T-helper 1 cell treated with Interleukin-12 subunit alpha and Interleukin-12 subunit beta and Interleukin-4 antibody, amounts not matched to agents 30 ng/mL and 1 ng/mL, for 36 hours (primary cell): ENCODE data around the gene SRRM2. TPM values are rescaled to one million over a fixed set of nuclear protein-coding genes. Genes with fewer than 3 reads are reported as not detected.

Source experiments
- intact Hi-C: fragments of 100-400 bp; cut with micrococcal nuclease; formaldehyde crosslinking; loops from one replicate; pipeline ENCODE4 v1.15.1; 2024
- total RNA-seq: library from RNA; stranded (reverse); gene quantifications from 2 replicates; pipeline ENCODE4 v1.2.3, GENCODE V29; 2022

Gene SRRM2
- total RNA-seq, 1 donor from 2014 or later: 552 TPM

GRCh38 chr16:2737238-2737605, 15.2 kb upstream of the SRRM2 start:
- intact Hi-C loops: no loop called here

DNA sequence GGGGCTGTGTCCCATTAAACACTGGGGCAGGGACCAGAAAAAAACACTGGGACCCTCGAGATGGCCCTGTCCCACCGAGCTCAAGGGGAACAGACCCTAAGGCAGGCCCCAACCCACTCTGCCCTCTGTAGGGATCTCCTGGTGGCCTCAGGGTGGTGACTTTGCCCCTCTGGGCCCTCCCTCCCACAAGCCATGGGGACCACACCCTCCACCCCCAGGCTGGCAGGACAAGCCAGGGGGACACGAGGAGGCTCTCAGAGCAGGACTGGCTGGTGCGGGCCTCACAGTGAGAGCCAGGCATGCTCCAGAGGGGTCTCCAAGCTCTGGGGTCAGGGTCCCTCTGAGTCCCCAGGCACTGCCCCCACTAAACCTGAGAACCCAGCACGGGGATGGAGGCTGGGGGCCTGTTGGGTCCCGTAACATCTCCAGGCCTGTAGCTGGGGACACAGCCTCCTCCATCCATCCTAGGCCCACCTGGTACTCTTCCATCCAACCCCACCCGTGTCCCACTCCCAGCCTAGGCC, 14.5 kb upstream of the SRRM2 start:
- intact Hi-C loops: no loop called here

GRCh38 chr16:2738615-2739014, 13.8 kb upstream of the SRRM2 start:
- intact Hi-C loops: no loop called here

DNA sequence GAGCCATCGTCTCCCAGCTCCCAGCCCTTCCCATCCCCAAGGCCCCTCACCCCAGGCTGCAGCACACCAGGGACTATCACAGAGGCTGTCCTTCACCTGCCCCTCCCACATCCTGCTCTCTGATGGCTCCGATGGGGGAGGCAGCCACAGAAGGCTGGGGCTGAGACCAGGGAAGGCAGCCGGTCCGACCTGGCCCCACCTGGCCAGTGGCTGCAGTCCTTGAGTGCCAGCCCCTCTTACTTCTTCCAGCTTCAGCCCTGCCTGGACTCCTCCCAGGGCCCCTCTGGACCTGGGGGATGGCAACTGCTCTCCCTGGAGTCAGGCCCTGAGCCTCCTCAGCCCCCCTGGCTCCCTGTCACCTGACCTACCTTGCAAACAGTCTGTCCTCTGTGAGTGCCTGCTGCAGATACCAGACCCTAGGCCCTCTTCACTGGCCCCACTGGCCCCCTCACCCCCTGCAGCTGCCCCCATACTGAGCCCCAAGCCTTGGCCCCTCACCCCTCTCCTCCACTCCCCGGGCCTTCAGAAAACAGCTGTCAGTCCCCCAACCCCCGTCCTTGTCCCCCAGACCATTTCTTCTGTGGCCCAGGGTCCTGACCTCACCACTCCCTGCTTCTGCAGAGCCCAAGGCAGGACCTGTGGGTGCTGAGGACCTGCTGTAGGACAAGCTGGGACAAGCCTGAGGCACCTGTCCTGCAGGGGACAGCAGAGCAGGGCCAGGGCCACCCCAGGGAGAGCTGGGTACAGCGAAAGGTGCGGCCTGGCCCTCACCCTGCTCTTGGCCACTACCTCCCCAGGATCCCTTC, 12.6 kb upstream of the SRRM2 start:
- intact Hi-C loops: no loop called here

DNA sequence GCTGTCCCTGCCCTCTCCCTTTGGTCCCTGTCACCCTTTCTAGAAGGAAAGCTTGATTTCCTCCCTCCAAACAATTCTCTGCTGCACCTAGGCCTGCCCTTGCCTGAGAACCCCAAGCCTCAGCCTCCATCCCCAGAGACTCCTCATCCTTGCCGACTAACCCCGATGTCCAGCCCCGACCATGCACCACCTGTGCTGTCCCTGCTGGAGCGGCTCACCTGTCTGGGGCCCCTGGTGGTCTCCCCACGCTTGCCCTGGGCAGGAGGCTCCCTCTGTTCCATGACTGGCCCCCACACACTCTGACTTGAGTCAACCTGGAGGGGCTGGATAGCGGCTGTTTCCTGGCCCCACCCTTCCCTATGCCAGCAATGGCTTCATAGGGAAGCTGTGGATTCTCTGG, 12.0 kb upstream of the SRRM2 start:
- intact Hi-C loops: no loop called here

DNA sequence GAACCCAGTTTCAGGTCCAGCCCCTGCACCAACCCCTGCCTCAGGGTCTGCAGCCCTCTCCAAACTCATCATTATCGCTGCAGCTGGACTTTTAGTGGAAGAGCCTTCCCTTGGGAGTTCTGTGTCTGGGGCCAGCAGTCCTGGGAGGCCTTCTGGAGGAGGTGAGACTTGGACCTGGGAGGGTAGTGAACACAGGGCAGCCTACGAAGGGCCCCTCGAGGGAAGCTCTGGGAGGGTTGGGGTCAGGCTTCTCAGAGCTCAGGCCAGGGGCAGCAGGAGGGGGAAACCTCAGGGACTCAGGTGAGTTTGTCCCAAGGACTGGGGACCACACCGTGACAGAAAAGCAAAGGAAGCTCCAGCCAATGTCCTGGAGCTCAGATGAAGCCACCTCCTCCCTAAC, 11.3 kb upstream of the SRRM2 start:
- intact Hi-C loops: no loop called here

DNA sequence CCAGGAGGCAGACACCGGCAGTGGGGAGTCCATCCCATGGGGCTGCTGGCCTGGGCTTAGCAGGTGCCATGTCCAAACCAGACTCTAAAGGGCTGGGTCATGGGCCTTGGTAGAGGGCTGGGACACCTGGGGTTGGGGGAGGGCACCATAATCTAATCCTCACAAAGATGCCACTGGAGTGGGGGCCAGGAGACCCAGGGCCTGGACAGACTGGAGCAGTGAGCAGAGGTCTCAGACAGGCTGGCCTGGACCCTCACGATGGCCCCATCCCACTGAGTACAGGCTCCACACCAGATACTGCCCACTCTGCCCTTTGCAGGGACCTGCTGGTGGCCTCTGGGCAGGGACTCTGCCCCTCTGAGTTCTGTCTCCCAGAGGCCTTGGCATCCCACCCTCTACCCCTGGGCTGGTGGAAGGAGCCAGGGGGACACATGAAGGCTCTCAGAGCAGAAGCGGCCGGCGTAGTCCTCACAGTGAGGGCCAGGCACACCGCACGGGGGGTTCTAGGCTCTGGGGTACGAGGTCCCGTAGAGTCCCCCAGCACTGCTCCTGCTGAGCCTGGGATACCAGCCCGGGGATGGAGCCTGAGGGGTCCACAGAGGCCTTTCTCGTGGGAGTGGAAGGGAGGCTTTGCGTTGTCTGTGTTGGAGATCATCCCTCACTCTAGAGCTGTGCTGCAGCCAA, 10.0 kb upstream of the SRRM2 start:
- intact Hi-C loops: no loop called here

DNA sequence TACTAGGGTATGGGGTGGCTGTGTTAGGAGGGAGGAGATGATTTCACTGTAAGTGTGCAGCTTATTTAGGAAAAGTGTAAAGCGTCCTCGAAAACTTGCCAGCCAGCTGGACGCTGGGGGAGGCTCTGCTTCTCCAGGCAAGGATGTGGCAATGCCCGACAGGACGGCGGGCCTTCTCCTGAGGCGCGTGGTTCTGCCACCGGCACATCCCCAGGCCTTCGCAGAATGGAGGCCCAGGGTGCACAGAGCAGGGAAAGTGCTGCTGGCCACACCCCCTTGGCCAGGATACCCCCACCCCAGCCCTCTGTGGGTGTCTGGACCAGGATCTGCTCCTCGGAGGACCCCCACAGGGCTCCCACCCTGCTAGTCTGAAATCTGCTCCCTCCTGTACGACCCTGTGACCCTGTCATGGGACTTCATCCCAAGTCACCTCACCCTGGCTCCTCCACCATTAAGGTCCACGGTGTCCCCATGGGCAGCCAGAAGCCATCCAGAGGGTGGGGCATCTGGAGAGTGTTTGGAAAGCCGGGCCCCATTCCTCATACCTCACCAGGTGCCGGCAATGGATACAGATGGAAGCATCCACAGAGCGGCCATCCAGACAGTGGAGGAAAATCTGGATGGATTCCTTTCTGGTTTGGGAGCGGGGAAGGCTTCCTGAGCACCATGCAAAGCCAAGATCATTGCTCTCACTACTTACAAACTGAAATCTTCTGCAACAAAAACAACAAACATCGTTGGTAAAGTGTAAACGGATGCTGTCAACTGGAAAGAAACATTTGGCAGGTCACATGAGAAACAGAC, 9.2 kb upstream of the SRRM2 start:
- intact Hi-C loops: no loop called here

DNA sequence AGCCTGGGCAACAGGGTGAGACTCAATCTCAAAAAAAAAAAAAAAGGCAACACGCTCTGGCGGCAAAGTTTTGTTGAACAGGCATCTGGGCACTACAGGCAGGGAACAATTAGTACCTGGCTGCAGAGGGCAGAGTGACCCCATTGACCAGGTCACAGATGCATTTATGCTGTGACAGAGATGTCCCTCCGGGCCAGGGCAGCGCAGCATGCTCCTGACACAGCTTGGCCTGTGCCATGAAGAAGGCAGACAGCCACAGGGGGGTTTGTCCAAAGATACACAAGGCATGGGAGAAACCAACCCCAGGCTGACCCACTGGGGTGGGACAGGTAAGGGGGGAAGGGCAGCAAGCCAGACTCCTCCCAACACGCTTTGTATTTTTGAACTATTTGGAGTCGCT, 7.7 kb upstream of the SRRM2 start:
- intact Hi-C loops: no loop called here

DNA sequence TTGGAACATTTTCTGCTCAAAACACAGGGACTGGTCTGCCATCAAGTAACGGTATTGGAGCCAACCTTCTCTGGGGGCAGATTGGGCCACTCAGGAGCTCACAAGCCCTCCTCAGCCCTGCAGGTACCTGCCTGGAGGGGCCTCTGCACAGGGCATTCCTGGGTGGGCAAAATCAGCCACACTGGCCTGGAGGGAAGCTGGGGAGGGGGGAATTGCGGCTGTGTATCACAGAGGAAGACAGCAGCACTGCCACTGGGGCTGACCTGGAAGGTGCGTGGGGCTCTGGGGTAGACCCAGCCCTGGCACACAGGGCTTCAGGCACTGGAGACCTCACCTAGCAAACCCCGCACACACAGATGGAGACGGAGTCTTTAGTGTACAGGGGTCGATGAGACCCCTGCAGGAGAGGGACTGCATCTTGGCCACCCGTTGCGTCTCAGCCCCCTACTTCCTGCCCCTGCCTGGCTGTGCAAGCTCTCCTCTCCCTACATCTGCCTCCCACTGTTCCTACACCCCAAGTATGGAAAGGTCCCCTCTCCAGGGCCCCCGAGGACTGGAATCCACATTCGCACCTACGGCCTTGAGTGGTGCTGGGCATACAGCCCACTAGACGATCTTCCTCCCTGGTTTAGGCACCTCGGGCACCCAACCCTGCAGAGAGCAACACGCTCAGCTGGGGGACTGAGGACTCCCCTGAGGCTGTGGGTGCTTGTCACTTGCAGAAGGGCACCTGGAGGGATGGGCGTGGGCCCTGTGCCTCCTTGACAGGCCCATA, 7.1 kb upstream of the SRRM2 start:
- intact Hi-C loops: no loop called here

DNA sequence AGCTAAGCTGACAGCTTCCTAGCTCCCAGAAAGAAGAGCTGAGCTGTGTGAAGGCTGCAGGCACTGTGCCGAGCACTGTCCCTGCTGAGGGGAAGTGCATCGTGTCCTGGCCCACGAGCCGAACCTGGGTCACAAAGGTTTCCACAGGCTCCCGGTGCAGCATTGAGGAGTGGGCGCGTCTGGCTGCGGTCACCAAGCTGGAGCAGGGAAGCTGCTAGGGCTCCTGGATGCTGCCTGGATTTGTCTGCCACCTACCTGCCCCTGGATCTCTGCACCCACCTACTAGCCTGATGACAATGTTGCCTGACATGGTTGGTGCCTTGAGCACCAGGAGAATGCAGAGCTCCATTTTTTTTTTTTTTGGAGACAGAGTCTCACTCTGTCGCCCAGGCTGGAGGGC, 6.5 kb upstream of the SRRM2 start:
- intact Hi-C loops: no loop called here

- intact Hi-C loops: no loop called here
Measured at GRCh38 chr16:2748757-2749455, 3.5 kb upstream of the SRRM2 start.

DNA sequence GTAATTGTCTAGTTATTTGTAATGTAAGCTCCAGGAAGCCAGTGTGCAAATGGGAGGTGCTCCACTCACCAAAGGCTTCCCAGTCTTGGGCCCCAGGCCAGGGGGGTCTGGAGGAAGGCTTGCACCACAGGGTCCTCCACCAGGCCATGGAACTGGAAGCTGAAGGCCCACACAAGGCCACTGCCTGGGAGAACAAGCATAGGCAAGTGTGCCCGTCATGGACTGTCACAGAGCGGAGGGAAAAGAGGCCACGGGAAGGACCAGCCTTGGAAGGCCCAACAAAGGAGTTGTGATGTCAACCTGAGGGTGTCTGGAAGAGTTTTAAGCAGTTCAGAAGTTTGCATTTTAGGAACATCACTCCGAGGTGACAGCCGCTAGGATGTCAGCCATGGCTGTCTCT, 3.0 kb upstream of the SRRM2 start:
- intact Hi-C loops: no loop called here

DNA sequence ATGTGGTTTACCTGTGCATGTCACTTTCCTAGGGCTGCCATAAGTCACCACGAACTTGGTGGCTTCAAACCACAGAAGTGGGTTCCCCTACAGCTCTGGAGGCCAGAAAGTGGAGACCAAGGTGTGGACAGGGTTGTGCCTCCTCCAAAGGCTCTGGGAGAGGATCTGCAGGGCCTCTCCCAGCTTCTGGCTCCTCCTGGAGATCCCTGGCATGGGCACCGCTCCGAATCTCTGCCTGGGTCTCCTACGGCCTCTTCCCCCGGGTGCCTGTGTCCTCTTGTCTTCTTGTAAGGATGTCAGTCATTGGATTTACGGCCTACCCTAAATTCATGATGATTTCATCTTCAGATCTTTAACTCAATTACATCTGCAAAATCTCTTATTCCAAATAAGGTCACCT, 2.5 kb upstream of the SRRM2 start:
- intact Hi-C loops: loop anchor here (10.0 kb wide), 1 partner anchor 405 kb away; no protein-coding TSS in a partner anchor

GRCh38 chr16:2751577-2752034, 832 bp upstream of the SRRM2 start:
- intact Hi-C loops: loop anchor here (1.0 to 10.0 kb wide), 11 partner anchors 26 to 704 kb away; partner anchors contain the start of genes ELOB, KCTD5, NTHL1 and TSC2

DNA sequence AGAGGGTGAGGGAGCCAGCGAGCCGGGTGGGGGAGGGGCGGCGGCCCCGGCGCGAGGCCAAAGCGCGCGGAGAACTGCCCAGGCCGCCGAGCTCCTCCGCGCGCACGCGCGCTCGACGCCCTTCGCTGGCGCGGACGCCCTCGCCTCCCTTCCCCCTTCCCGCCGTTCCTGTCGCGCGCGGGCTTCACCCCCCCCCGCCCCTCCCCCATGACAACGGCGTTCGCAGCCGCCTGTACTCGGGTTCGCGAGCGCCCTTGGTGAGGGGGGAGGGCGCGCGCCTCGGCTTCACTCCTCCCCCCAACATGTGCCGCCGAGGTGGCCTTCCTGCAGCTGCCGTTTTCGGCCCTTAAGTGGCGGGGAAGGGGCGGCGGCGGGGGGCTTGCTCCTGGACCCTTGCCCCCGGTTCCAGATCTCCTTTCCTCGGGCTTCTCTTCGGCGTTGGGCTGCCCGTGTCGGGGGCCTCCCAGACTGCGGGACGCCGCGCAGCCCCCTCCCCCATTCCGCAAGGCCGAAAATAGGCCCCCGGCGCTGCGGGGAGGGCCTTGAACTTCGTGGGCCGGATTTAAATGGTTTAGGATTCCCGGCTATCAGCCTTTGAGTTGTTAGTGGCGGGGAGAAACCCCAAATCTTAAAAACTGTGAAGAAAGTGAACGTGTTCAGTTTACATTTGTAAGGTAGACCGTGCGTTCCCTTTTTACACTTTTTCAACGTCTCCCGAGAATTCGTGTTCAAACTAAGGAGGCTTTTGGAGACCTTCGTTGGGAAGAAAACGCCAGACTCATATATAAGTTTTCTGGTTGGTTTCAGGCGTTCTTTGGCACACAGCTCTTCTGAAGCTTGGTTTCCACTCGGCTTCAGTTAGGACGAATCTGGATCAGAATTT, 653 bp downstream of the SRRM2 start:
- intact Hi-C loops: loop anchor here (1.0 to 10.0 kb wide), 11 partner anchors 24 to 706 kb away; partner anchors contain the start of genes ELOB, KCTD5, NTHL1 and TSC2

GRCh38 chr16:2753733-2754020, 1.2 kb downstream of the SRRM2 start:
- intact Hi-C loops: loop anchor here (2.0 to 10.0 kb wide), 2 partner anchors 221 to 401 kb away; no protein-coding TSS in a partner anchor

DNA sequence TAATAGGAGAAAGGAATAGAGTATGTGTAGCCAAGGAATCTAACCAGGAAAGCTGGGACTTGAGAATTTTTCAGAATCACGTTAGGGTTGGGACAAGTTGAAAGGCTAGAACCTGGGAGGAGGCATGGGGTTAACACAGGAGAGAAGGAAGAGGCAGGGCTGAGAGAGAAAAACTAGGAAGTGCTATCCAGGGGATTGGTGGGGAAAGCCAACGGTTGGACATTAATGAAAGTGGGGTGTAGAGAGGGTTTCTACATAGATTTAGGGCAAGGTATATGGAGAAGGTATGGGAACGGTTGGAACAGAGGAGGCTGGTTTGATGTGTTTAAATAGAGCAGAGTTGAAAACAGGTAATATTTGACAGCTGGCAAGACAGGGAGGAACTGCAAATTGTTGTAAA, 2.7 kb downstream of the SRRM2 start:
- intact Hi-C loops: loop anchor here (10.0 kb wide), 1 partner anchor 400 kb away; no protein-coding TSS in a partner anchor
